AG04449 (cell line): Measurements from ENCODE around the gene C12orf57.

Experiments
- CTCF ChIA-PET: fragments of 350-600 bp; formaldehyde crosslinking; extraction: SDS; loops from one replicate; lab custom pipeline; 2021; ENCODE audit warnings: antibody characterized with exemption; lab: Yijun Ruan, JAX
- POLR2A ChIA-PET: fragments of 400-600, 350-600 bp; formaldehyde crosslinking; extraction: SDS; loops from one replicate; lab custom pipeline; 2020; ENCODE audit warnings: antibody characterized with exemption, inconsistent platforms; lab: Yijun Ruan, JAX
- DNase-seq: peaks from one replicate; pipeline ENCODE4 v3.0.0-alpha.2; 2010; ENCODE audit warnings: low read depth, low spot score
- H3K4me3 ChIP-seq: 2 replicates; pipeline ENCODE4 v1.5.1; 2011; ENCODE audit warnings: low read depth, mild to moderate bottlenecking, control low read depth, low read length
- TF ChIP-seq, protein P1 (sequence below): IDR thresholded peaks from one replicate; pipeline ENCODE4 v1.5.1; 2011; ENCODE audit warnings: mild to moderate bottlenecking, moderate library complexity, low read length, control low read depth, inconsistent platforms; ENCODE audit not compliant: insufficient read depth; ENCODE audit errors: missing control alignments

The C12orf57 gene

GRCh38 chr12:6967651-6968100, 23.9 kb downstream of the C12orf57 start:
- no peak for DNase-seq
- TF ChIP-seq, protein P1, sequence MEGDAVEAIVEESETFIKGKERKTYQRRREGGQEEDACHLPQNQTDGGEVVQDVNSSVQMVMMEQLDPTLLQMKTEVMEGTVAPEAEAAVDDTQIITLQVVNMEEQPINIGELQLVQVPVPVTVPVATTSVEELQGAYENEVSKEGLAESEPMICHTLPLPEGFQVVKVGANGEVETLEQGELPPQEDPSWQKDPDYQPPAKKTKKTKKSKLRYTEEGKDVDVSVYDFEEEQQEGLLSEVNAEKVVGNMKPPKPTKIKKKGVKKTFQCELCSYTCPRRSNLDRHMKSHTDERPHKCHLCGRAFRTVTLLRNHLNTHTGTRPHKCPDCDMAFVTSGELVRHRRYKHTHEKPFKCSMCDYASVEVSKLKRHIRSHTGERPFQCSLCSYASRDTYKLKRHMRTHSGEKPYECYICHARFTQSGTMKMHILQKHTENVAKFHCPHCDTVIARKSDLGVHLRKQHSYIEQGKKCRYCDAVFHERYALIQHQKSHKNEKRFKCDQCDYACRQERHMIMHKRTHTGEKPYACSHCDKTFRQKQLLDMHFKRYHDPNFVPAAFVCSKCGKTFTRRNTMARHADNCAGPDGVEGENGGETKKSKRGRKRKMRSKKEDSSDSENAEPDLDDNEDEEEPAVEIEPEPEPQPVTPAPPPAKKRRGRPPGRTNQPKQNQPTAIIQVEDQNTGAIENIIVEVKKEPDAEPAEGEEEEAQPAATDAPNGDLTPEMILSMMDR = no peak
- ChIA-PET CTCF (interaction anchor here (1.1 to 2.8 kb wide), 8 partner anchors 10 to 144 kb away, joined by 4 to 28 read pairs (median 12); partner anchors contain the start of genes ATN1, C12orf57, C1RL and LPCAT3), POLR2A (no interaction called here)
- no peak overlapping the region for H3K4me3 ChIP-seq

DNA sequence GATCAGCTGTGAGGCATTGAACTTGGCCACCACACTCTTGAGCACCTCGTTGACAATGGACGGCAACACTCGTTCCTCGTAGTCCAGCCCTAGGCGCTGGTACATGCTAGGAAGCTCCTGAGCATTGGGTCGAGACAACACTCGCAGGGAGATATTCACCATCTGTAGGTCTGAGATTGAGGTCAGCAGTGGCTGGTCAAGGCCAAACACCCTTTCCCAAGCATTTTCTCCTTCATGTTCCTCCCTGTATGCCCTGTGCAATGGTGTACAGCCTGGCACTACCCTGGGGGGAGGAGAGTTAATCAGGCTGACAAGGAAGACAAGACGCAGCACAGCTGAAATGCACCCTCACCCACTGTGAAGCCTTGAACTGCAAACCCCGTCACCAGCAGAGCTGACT, 24.6 kb downstream of the C12orf57 start:
- TF ChIP-seq, protein P1 = no peak
- ChIA-PET CTCF (interaction anchor here (0.7 to 2.8 kb wide), 15 partner anchors 10 to 145 kb away, joined by 3 to 28 read pairs (median 6); partner anchors contain the start of genes ATN1, C12orf57, C1RL and LPCAT3), POLR2A (interaction anchor here (1.3 kb wide), 1 partner anchor 43 kb away, joined by 3 read pairs; no protein-coding TSS in a partner anchor)
- DNase-seq = no peak
- no peak overlapping the region for H3K4me3 ChIP-seq

- POLR2A ChIA-PET = interaction anchor here (0.7 to 1.1 kb wide), 2 partner anchors 32 to 110 kb away, joined by 4 to 6 read pairs; no protein-coding TSS in a partner anchor
- TF ChIP-seq, protein P1 = no peak
- CTCF ChIA-PET = interaction anchor here (2.4 to 2.8 kb wide), 3 partner anchors 26 to 138 kb away, joined by 17 to 28 read pairs (median 18); partner anchors contain the start of genes C12orf57, C1RL and RNU7-1
- no peak for DNase-seq
- H3K4me3 ChIP-seq = peak overlapping the region; percentile 96
Observed at GRCh38 chr12:6970096-6970527, 26.3 kb downstream of the C12orf57 start.

DNA sequence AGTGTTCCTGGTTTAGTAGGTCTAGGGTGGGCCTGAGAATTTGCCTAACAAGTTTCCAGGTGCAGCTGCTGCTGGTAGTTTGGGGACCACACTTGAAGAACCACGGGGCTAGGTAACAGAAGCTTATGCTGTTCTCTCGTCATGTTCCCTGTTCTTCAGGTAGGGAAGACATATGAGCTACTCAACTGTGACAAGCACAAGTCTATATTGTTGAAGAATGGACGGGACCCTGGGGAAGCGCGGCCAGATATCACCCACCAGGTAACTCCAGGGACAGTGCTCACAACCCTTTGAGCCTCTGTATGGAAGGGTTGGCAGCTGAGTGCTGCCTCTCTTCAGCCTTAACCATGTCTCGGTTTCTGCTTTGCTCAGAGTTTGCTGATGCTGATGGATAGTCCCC, 30.4 kb downstream of the C12orf57 start:
- H3K4me3 ChIP-seq = no peak overlapping the region
- no peak for DNase-seq
- TF ChIP-seq, protein P1 = no peak
- CTCF ChIA-PET = interaction anchor here (0.8 to 3.2 kb wide), 5 partner anchors 9 to 119 kb away, joined by 3 to 18 read pairs (median 4); partner anchors contain the start of genes C12orf57, RNU7-1 and SPSB2
- POLR2A ChIA-PET = no interaction called here

GRCh38 chr12:6975297-6976032, 31.6 kb downstream of the C12orf57 start:
- POLR2A ChIA-PET = interaction anchor here (0.6 to 1.2 kb wide), 2 partner anchors 32 to 44 kb away, joined by 3 to 4 read pairs; partner anchors contain the start of genes C12orf57 and RNU7-1
- no peak for DNase-seq
- no peak overlapping the region for H3K4me3 ChIP-seq
- CTCF ChIA-PET = interaction anchor here (0.9 to 3.2 kb wide), 4 partner anchors 10 to 134 kb away, joined by 3 to 18 read pairs (median 4); partner anchors contain the start of genes C12orf57, C1RL and RNU7-1
- TF ChIP-seq, protein P1 = no peak
